HG03378 (cell line): ENCODE results near the gene COPS6.
A peak's percentile ranks its signal among the peaks of the same experiment; 100 is the strongest.

Experiments
- ATAC-seq: cut with Tn5 transposase; IDR thresholded peaks from one replicate; pipeline ENCODE4 v1.9.1; 2021; ENCODE audit warnings: mild to moderate bottlenecking, moderate library complexity; ENCODE audit not compliant: unreplicated experiment

COPS6 gene

GRCh38 chr7:100101016-100101862, 12.5 kb downstream of the COPS6 start, which contains the start of the genes AP4M1 and MCM7:
AP4M1 (plus strand) TSS chr7:100101643; CDS start chr7:100101715, 72 bp downstream.
MCM7 (minus strand) TSS chr7:100101397; CDS start chr7:100101294, 103 bp downstream.
- peak; percentile 58 for ATAC-seq

GRCh38 chr7:100102950-100103840, 14.4 kb downstream of the COPS6 start:
- no peak for ATAC-seq

GRCh38 chr7:100105534-100105933, 16.8 kb downstream of the COPS6 start:
- no peak for ATAC-seq

- ATAC-seq, result no peak
Measured at GRCh38 chr7:100106633-100107032, 17.9 kb downstream of the COPS6 start.

- no peak for ATAC-seq
Measured at GRCh38 chr7:100107125-100107737, 18.5 kb downstream of the COPS6 start.

GRCh38 chr7:100107890-100108289, 19.1 kb downstream of the COPS6 start:
- no peak for ATAC-seq

- ATAC-seq, result no peak
Measured at GRCh38 chr7:100109521-100110163, 20.9 kb downstream of the COPS6 start.

GRCh38 chr7:100111156-100111555, 22.4 kb downstream of the COPS6 start:
- no peak for ATAC-seq

GRCh38 chr7:100111914-100112313, 23.1 kb downstream of the COPS6 start:
- no peak for ATAC-seq

GRCh38 chr7:100115026-100115425, 26.3 kb downstream of the COPS6 start:
- ATAC-seq, result no peak

GRCh38 chr7:100118388-100119071, 29.8 kb downstream of the COPS6 start:
- ATAC-seq, result no peak

GRCh38 chr7:100119072-100119969, 30.6 kb downstream of the COPS6 start, which contains the start of the genes CNPY4 and TAF6:
CNPY4 (plus strand) TSS chr7:100119634; CDS start chr7:100119745, 111 bp downstream.
TAF6 (minus strand) TSS chr7:100119358; CDS start chr7:100114209, 5,149 bp downstream.
- peak; percentile 71 for ATAC-seq

GRCh38 chr7:100119970-100120732, 31.4 kb downstream of the COPS6 start:
- ATAC-seq, result peak; percentile 33

- no peak for ATAC-seq
Measured at GRCh38 chr7:100120733-100121036, 31.9 kb downstream of the COPS6 start.

GRCh38 chr7:100122067-100122466, 33.3 kb downstream of the COPS6 start:
- no peak for ATAC-seq

- no peak for ATAC-seq
Measured at GRCh38 chr7:100122568-100122967, 33.8 kb downstream of the COPS6 start.

GRCh38 chr7:100124301-100125230, 35.8 kb downstream of the COPS6 start:
- no peak for ATAC-seq
